CD4-positive, alpha-beta T cell treated with Interleukin-12 subunit alpha and Interleukin-12 subunit beta, for 1 hour (primary cell): ENCODE measurements around the gene IQSEC1.

Source experiments
- DNase-seq: peaks from one replicate; pipeline ENCODE4 v3.0.0-alpha.2; 2020

IQSEC1 gene

DNA sequence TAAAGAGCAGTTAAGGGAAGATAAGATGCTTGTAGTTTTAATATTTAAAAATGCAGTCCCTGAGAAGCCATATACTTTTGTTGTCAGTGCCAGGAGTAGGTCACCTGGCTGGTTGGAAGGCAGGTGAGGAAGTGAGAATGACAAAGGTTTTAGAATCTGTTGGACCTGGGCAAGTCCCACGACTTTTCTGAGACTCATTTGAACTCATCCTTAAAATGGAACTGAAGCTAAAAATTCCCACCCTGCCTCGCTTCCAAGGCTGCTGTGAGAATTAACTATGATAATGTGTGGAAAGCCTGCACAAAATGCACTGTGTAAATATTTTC lies 77.1 kb downstream of the IQSEC1 start:
- no peak for DNase-seq

DNA sequence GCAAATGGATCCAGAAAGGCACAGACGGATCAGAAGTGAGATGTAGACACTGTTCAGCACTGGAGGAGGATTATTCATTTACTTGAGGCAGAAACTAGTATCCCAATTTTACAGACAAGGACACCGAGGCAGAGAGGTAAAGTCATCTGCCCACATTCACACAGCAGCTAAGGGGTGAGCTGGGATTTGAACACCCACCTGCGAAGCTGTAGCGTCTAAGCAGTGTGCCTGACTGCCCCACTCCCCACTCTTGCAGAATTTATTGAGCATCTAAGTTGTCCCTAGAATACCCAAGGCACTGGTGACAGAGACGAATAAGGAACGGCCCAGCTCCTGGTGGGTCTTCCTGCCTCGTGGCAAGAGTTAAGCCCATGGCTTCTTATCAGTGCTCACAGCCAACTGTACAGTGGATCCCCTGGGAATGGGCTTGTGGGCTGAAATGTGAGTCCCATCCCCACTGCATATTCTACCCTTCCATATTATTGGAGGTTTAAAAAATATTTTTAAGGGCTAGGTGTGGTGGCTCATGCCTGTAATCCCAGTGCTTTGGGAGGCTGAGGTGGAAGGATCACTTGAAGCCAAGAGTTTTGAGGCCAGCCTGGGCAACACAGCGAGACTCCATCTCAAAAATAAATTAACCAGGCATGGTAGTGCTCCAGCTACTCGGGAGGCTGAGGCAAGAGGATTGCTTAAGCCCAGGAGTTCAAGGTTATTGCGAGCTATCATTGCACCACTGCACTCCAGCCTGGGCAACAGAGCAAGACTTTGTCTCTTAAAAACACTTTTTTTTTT lies 77.6 kb downstream of the IQSEC1 start:
- DNase-seq: no peak

DNA sequence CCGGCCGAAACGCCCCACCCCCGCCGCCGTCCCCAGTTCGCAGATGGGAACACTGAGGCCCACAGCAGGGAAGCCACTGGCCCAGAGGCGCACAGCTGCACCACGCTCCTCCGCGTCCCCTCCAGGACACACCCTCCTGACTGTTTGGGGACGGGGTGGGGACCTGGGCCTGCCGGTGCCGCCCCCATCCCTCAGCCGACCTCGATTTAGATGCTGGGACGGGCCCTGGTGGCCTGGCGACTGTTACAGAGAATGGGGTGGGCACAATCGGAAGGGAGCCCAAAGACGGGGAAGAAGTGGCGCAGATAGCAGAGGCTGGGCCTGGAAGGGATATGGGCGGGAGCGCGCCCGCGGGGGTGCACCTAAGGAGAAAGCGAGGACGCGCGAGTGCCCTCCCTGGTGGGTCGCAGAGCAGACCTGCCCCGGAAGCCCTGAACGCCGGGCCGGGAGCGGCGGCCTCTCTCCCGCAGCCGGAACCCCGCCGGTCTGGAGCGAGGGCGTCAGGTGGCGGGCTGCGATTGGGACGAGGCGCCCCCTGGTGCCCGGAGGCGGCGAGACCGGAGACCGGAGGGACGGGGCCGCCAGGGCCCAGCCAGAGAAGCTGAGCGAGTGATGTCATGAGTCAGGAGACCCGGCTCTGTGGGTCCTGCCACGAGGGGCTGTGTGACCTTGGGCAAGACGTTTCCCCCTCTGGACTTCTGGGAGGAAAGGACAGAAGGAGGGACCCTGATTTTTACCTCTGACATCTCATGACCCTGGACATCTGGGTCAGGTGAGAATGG lies 78.4 kb downstream of the IQSEC1 start:
- peak; percentile 87 for DNase-seq

- DNase-seq: no peak
Observed at GRCh38 chr3:12994357-12994606, 78.9 kb downstream of the IQSEC1 start.

- no peak for DNase-seq
Observed at GRCh38 chr3:12993517-12994356, 79.5 kb downstream of the IQSEC1 start.

GRCh38 chr3:12992629-12993516 lies 80.4 kb downstream of the IQSEC1 start:
- no peak for DNase-seq

DNA sequence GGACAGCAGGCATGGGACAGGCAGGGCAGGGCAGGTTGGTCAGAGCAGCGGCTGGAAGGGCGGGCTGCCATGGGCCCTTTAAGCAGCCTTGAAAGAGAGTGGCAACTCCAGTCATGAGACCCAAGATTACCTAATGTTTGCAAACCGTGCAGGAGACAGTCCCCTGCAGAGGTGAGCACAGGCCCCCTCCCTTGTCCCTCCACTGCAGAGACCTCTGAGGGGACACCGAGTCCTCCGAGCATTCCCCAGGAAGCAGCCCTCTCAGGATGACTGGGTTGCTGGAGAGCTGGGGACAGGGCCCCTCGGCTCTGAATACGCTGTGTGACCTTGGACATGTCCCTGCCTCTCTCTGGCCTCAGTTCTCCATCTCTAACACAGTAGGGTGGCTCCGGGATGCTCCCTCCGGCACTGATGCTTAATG lies 81.4 kb downstream of the IQSEC1 start:
- no peak for DNase-seq

DNA sequence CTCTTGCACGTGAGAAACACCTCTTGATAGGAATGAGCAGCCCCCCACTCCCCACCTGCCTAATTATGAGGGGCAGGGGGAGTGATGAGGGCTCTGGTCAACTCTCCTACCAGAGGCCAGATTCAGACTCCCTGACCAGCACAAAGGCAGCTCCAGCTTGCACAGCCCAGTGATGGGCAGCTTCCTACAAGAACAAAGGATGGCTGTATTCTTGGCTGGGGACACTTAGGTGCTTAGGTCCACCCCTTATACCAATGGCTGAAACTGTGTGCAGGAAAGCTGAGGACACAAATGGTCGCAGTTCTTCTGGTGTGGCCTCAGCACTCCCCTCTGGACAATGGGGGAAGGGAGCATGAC lies 81.8 kb downstream of the IQSEC1 start:
- no peak for DNase-seq

GRCh38 chr3:12990781-12991480 lies 82.3 kb downstream of the IQSEC1 start:
- DNase-seq: no peak

- DNase-seq: no peak
Observed at GRCh38 chr3:12990306-12990705, 82.9 kb downstream of the IQSEC1 start.

DNA sequence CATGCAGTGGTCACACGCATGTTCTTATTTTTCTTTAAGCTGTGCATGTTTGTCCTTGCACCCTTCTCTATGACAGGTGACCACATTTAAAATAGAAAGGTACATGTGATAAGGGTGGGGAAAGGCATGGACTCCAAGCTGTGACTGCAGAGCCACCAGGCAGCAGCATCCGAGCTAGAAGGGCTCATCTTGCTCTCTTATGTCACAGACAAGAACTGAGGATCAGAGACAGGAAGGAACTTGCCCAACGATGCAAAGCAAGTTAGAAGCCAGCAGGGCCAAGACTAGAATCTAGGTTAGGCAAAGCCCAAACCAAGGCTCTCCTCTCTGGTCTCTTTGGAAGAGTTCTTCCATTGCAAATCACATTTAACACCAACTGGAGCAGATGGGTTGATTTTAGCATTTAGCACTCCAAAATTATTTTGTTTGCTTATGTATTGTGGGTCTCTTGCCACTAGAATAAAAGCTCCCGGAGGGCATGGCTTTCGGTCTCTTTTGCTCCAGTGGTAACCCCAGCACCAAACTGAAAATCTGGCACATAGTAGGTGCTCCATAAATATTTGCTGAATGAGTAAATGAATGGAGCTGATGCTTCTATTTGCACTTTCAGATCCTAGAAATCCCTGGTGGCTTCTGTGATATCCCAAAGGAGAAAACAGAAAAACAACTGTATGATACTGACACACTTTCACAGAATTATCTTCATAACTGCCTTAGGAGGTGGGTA lies 84.3 kb downstream of the IQSEC1 start:
- no peak for DNase-seq

DNA sequence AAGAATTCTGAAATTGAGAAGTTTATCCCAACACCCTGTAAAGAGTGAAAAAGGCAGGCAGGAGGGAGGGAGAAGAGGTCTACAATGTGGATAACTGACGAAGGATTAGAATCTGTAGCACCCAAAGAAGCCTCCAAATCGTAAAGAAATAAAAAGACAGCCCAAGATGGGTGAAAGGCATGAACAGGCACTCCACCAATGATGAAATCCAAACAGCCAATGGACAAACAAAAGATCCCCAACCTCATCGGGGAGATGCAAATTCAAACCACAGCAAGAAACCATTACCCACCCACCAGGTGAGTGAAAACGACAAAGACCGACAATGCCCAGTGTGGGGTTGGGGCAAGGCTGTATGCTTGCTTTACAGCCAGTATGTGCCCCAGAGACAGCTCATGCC lies 85.6 kb downstream of the IQSEC1 start:
- DNase-seq: no peak

DNA sequence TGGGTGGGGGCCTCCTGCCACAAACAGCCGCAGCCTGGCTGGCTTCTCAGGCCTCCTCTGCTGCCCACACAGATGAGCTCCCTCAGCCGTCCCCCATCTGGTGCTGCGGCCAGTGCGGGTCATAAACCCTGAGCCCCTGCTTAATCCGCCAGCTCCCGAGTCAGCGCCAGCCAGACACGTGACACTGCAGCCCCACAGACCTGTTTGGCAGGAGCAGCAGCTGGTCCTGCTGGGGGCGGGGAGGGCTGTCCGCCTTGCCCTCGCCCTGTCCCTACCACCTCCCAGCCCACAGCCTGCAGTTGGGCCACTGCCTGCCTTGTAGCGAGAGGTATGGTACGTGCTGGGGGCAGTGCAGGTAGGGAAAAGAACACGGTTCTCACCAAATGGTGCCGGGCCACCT lies 86.2 kb downstream of the IQSEC1 start:
- DNase-seq: no peak

GRCh38 chr3:12986521-12986920 lies 86.7 kb downstream of the IQSEC1 start:
- DNase-seq: no peak

DNA sequence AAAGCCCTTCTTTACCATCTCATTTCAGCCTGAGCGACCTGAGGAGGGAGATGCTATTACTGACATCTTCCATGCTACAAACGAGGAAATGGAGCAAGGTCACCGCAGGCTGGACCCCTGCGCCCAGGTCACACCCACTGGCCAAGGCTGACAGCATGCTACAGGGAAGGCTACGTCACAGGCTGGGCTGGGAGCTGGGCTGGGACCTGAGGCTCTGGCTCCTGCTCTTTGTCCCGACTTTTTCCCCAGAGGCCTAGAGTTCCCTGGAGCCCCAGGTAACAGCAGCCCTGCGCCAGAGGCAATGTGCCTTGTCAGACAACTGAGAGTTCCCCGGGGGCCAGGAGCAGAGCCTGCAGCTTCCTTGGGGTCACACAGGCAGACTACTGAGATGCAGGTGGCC lies 87.2 kb downstream of the IQSEC1 start:
- DNase-seq: no peak

DNA sequence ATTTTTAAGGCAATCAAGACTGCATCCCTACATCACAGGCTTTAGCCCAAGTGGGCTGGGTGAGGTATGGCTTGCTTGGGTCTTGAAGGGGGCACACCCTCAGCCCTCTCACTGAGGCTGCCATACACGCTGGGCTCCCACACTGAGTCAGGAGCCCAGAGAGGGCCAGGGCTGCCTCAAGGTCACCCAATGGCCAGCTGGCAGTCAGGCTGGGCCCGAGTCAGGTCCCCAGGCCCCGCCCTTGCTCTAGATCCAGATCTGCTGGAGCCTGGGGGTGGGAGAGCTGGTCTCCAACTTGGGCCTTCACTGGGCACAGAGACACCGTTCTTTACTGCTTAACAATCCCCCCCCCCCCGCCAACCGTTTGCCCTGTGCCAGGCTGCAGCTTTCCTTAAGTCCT lies 88.1 kb downstream of the IQSEC1 start:
- no peak for DNase-seq

- DNase-seq: peak; percentile 66
Observed at GRCh38 chr3:12984023-12984823, 89.0 kb downstream of the IQSEC1 start.

- no peak for DNase-seq
Observed at GRCh38 chr3:12983319-12983718, 89.9 kb downstream of the IQSEC1 start.

DNA sequence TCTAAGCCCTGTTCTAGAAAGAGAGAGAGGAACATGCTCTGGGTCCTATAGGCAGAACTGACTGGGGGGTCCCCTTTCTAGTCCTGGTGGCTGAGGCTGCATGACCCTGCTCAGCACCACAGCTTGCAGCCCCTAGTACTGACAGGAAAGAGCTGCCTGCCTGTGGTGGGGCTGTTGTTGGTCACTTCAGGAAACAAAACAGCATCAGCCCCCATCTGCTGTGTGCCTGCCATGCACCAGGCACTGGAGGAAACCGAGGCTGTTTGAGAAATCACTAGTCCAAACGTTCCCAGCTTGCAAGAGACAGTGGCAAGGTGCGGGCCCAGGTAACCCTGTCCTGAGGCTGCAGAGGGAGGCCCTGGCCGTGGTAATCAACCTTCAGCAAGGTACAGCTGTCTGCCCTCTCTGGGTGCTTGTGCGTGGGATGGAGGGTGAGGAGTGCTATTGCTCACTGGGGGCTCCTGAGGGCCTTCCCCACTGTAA lies 90.6 kb downstream of the IQSEC1 start:
- DNase-seq: no peak
